SH-SY5Y (cell line): ENCODE results near the gene EPHB2.

Experiments used
- GATA2 ChIP-seq: IDR thresholded peaks from 2 replicates; pipeline ENCODE4 v1.6.1; 2011; ENCODE audit warnings: mild to moderate bottlenecking, low read depth, low read length
- GATA3 ChIP-seq: IDR thresholded peaks from 2 replicates; pipeline ENCODE4 v1.6.1; 2011; ENCODE audit warnings: low read depth, mild to moderate bottlenecking, low read length, moderate library complexity

- TF ChIP-seq GATA2 (no peak), GATA3 (no peak)
Measured at GRCh38 chr1:22787636-22788035, 77.0 kb downstream of the EPHB2 start.
